Stimulated activated CD4-positive, alpha-beta T cell treated with anti-CD3 and anti-CD28 coated beads, Interleukin-4, amount 100 ng/mL, for 1 hour (primary cell): ENCODE results near the gene N4BP2L1.

ENCODE experiments used
- DNase-seq: peaks from one replicate; pipeline ENCODE4 v3.0.0-alpha.2; 2020

Gene N4BP2L1

GRCh38 chr13:32427852-32428580 lies at the start of gene N4BP2L1:
TSS of gene N4BP2L1 (minus strand) at chr13:32428130. CDS start at chr13:32428082, 48 bp downstream.
- peak; percentile 86 for DNase-seq

GRCh38 chr13:32476892-32477291 lies 49.0 kb upstream of the N4BP2L1 start:
- DNase-seq, result no peak

GRCh38 chr13:32476021-32476731 lies 48.2 kb upstream of the N4BP2L1 start:
- no peak for DNase-seq

GRCh38 chr13:32474999-32475792 lies 47.3 kb upstream of the N4BP2L1 start:
- no peak for DNase-seq

GRCh38 chr13:32473650-32474049 lies 45.7 kb upstream of the N4BP2L1 start:
- DNase-seq, result no peak

GRCh38 chr13:32472194-32472621 lies 44.3 kb upstream of the N4BP2L1 start:
- DNase-seq, result no peak

- no peak for DNase-seq
These were observed 43.4 kb upstream of the N4BP2L1 start for GRCh38 chr13:32471187-32471922.

GRCh38 chr13:32468502-32469142 lies 40.7 kb upstream of the N4BP2L1 start:
- DNase-seq, result no peak

- DNase-seq, result no peak
These were observed 28.7 kb upstream of the N4BP2L1 start for GRCh38 chr13:32456591-32456990.

- DNase-seq, result no peak
These were observed 27.6 kb upstream of the N4BP2L1 start for GRCh38 chr13:32455594-32455903.

- no peak for DNase-seq
These were observed 27.1 kb upstream of the N4BP2L1 start for GRCh38 chr13:32454886-32455593.

GRCh38 chr13:32453981-32454380 lies 26.1 kb upstream of the N4BP2L1 start:
- no peak for DNase-seq

- DNase-seq, result no peak
These were observed 21.0 kb upstream of the N4BP2L1 start for GRCh38 chr13:32448972-32449371.

GRCh38 chr13:32447894-32448623 lies 20.1 kb upstream of the N4BP2L1 start:
- no peak for DNase-seq

- no peak for DNase-seq
These were observed 19.0 kb upstream of the N4BP2L1 start for GRCh38 chr13:32446773-32447465.

GRCh38 chr13:32446220-32446619 lies 18.3 kb upstream of the N4BP2L1 start:
- no peak for DNase-seq

GRCh38 chr13:32445461-32445860 lies 17.5 kb upstream of the N4BP2L1 start:
- no peak for DNase-seq

GRCh38 chr13:32443111-32443510 lies 15.2 kb upstream of the N4BP2L1 start:
- peak; percentile 23 for DNase-seq

- DNase-seq, result no peak
These were observed 10.9 kb upstream of the N4BP2L1 start for GRCh38 chr13:32438871-32439270.

GRCh38 chr13:32432856-32433255 lies 4.9 kb upstream of the N4BP2L1 start:
- no peak for DNase-seq
